Lower leg skin (tissue), 3 donors: ENCODE results near the gene RASA3.

Experiments used
- CTCF ChIP-seq, 3 donors: fragments of 450-650 bp; IDR thresholded peaks; one replicate each; pipeline ENCODE4 v1.5.1; 2016; ENCODE audit warnings: antibody characterized with exemption in 3 of 3, mild to moderate bottlenecking in 3 of 3, moderate library complexity in 2 of 3
- POLR2A ChIP-seq, 2 donors: fragments of 450-650 bp; IDR thresholded peaks; one replicate each; pipeline ENCODE4 v1.6.1; 2016 to 2017; ENCODE audit warnings: antibody characterized with exemption in 2 of 2, mild to moderate bottlenecking in 1 of 2, moderate library complexity in 1 of 2

GRCh38 chr13:114151565-114152284 is 19.3 kb upstream of the RASA3 start:
- no peak for TF ChIP-seq CTCF (IDR thresholded peaks at IDR 0.05)
- no peak for TF ChIP-seq POLR2A (IDR thresholded peaks at IDR 0.05)
